Measurements from ENCODE around the gene PDE8B. TPM values are rescaled to one million over a fixed set of nuclear protein-coding genes. Genes with fewer than 3 reads are reported as not detected.

Gene PDE8B
- total and polyA plus RNA-seq, 2 donors from 2014 or later = 3.7 to 4.5 TPM

DNA sequence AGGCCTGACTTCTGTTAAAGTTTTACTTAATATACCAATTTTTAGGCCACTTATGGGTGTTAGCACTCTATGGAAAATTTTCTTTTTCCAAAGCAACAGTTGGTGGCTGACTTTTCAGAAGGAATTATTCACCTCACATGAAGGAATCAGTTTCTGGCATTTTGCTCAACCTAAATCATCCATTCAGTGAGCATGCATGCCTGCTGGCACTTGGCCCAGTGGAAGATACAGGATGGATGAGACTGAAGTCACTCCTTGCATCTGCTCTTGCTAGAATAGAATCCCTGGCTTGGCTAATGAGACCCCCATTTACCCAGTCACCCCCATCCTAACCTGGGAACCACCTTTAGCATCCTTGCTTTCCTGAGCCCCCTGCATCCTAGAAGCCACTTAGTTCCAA lies 149.9 kb downstream of the PDE8B start:
- FAIRE-seq = no peak
- no peaks in the 10 kb centered on the region for H3K9me3 ChIP-seq (ENCODE audit: control insufficient read depth in 2 of 3, insufficient read depth in 1 of 3, low read length in 3 of 3)
- no peaks in the 10 kb centered on the region for H3K36me3 ChIP-seq (ENCODE audit: control insufficient read depth in 2 of 3, insufficient read depth in 3 of 3, low read length in 3 of 3)
- DNase-seq = no peak
- intact Hi-C loops (cut with DNase I) = no loop called here
- H3K9ac ChIP-seq (ENCODE audit: low read length in 3 of 3) = no peak overlapping the region
- H3K27me3 ChIP-seq (ENCODE audit: control insufficient read depth, insufficient read depth, low read length) = no peaks in the 10 kb centered on the region
- TF ChIP-seq, protein P1, sequence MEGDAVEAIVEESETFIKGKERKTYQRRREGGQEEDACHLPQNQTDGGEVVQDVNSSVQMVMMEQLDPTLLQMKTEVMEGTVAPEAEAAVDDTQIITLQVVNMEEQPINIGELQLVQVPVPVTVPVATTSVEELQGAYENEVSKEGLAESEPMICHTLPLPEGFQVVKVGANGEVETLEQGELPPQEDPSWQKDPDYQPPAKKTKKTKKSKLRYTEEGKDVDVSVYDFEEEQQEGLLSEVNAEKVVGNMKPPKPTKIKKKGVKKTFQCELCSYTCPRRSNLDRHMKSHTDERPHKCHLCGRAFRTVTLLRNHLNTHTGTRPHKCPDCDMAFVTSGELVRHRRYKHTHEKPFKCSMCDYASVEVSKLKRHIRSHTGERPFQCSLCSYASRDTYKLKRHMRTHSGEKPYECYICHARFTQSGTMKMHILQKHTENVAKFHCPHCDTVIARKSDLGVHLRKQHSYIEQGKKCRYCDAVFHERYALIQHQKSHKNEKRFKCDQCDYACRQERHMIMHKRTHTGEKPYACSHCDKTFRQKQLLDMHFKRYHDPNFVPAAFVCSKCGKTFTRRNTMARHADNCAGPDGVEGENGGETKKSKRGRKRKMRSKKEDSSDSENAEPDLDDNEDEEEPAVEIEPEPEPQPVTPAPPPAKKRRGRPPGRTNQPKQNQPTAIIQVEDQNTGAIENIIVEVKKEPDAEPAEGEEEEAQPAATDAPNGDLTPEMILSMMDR (IDR thresholded peaks at IDR 0.05; ENCODE audit: borderline replicate concordance, extremely low read depth, insufficient read depth) = no peak
- H3K4me1 ChIP-seq (ENCODE audit: control insufficient read depth in 2 of 3, insufficient read depth in 2 of 3, low read depth in 1 of 3, low read length in 3 of 3) = no peaks in the 10 kb centered on the region
- H3K4me3 ChIP-seq (ENCODE audit: low read length in 3 of 3) = no peak overlapping the region
- no peak overlapping the region for H3K27ac ChIP-seq (ENCODE audit: low read depth in 2 of 2, low read length in 2 of 2)

DNA sequence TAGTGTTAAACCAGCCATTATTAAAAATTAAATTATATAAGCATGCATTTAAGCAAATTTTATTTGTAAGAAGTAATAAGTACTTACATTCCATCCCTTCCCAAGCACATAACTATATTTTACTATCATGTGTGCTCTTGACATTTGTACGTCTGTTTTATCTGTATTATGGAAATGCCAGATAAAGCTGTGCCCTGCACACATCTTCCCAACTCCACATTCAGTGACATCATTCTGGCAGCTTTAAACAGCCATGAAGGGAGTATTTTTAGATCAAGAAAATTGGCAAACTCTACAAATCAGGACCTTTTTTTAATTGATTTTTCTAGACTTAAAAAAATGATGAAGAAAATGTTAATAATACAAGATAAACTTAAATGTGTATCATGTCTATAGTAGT lies 150.5 kb downstream of the PDE8B start:
- H3K27ac ChIP-seq (ENCODE audit: low read depth in 2 of 2, low read length in 2 of 2) = no peak overlapping the region
- TF ChIP-seq, protein P1 (IDR thresholded peaks at IDR 0.05; ENCODE audit: borderline replicate concordance, extremely low read depth, insufficient read depth) = no peak
- DNase-seq (no peak), FAIRE-seq (no peak)
- no peak overlapping the region for H3K9ac ChIP-seq (ENCODE audit: low read length in 3 of 3)
- intact Hi-C loops (cut with DNase I) = no loop called here
- H3K4me3 ChIP-seq (ENCODE audit: low read length in 3 of 3) = no peak overlapping the region
- H3K36me3 ChIP-seq (ENCODE audit: control insufficient read depth in 2 of 3, insufficient read depth in 3 of 3, low read length in 3 of 3) = no peaks in the 10 kb centered on the region
- no peaks in the 10 kb centered on the region for H3K27me3 ChIP-seq (ENCODE audit: control insufficient read depth, insufficient read depth, low read length)
- H3K4me1 ChIP-seq (ENCODE audit: control insufficient read depth in 2 of 3, insufficient read depth in 2 of 3, low read depth in 1 of 3, low read length in 3 of 3) = no peaks in the 10 kb centered on the region
- H3K9me3 ChIP-seq (ENCODE audit: control insufficient read depth in 2 of 3, insufficient read depth in 1 of 3, low read length in 3 of 3) = no peaks in the 10 kb centered on the region

DNA sequence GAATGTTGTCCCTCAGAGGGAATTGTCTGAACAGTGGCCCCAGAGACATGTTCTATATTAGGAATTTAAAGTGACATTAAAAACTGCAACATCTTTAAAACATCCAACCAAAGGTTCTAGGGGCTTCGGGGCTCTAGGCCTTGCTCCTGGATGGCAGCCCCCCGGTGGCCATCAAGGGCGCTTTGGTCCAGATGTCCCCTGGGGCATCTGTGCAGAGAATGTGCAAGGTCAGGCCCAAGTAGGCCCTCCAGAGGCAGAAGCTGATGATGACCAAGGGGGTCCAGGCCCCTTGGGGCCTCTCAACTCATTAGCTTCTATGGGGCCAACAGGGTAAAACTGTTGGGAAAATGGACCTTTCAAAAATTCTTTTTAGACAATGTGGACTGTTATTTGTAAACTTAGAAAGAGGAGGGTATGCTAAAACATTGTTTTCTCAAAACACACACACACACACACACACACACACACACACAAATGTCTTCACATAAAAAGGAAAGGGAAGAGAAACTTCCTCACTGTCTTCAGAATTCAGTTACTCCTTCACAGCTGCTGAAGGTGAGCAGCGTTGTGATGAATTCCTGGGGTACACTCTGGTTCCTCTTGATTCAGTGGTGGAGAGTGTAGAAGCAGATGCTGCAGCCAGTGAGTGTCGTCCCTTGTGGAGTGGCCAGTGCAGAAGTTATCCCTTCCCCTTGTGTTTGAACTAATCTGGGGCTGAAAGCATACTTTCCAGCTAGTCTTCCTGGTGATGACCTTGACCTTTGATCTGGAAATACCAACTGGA lies 156.4 kb downstream of the PDE8B start:
- no peak overlapping the region for H3K9ac ChIP-seq (ENCODE audit: low read length in 3 of 3)
- TF ChIP-seq, protein P1 (IDR thresholded peaks at IDR 0.05; ENCODE audit: borderline replicate concordance, extremely low read depth, insufficient read depth) = no peak
- H3K4me3 ChIP-seq (ENCODE audit: low read length in 3 of 3) = no peak overlapping the region
- FAIRE-seq (no peak), DNase-seq (no peak)
- no peaks in the 10 kb centered on the region for H3K27me3 ChIP-seq (ENCODE audit: control insufficient read depth, insufficient read depth, low read length)
- H3K9me3 ChIP-seq (ENCODE audit: control insufficient read depth in 2 of 3, insufficient read depth in 1 of 3, low read length in 3 of 3) = no peaks in the 10 kb centered on the region
- no peaks in the 10 kb centered on the region for H3K4me1 ChIP-seq (ENCODE audit: control insufficient read depth in 2 of 3, insufficient read depth in 2 of 3, low read depth in 1 of 3, low read length in 3 of 3)
- no peaks in the 10 kb centered on the region for H3K36me3 ChIP-seq (ENCODE audit: control insufficient read depth in 2 of 3, insufficient read depth in 3 of 3, low read length in 3 of 3)
- no peak overlapping the region for H3K27ac ChIP-seq (ENCODE audit: low read depth in 2 of 2, low read length in 2 of 2)
- intact Hi-C loops (cut with DNase I) = no loop called here

Measured in kidney (tissue), 14 donors.